Esophagus muscularis mucosa (tissue), 4 donors: ENCODE results near the gene ALG14. TPM values are rescaled to one million over a fixed set of nuclear protein-coding genes. Genes with fewer than 3 reads are reported as not detected.

Experiments used
- DNase-seq: peaks from one replicate; pipeline ENCODE4 v3.0.0-alpha.2; 2017; ENCODE audit errors: extremely low spot score
- H3K27ac ChIP-seq, 4 donors: fragments of 200-600 bp; sonication (generic); replicated peaks in 1 of 4; 1 replicate in 3 of 4; 2 replicates in 1 of 4; pipeline ENCODE4 v1.5.1; 2016 to 2019; ENCODE audit warnings: mild to moderate bottlenecking in 1 of 4
- H3K27me3 ChIP-seq, 4 donors: fragments of 200-600 bp; sonication (generic); one replicate each; pipeline versions ENCODE4 v1.5.1 to v1.6.0; 2016 to 2019
- H3K36me3 ChIP-seq, 4 donors: fragments of 200-600 bp; sonication (generic); one replicate each; pipeline ENCODE4 v1.5.1; 2016 to 2019
- H3K4me1 ChIP-seq, 4 donors: fragments of 200-600 bp; sonication (generic); one replicate each; pipeline ENCODE4 v1.5.1; 2016 to 2019
- H3K4me3 ChIP-seq, 4 donors: fragments of 200-600 bp; sonication (generic); 1 replicate in 2 of 4; 2 replicates in 2 of 4; pipeline ENCODE4 v1.5.1; 2016 to 2019; ENCODE audit warnings: mild to moderate bottlenecking in 4 of 4, moderate library complexity in 1 of 4
- H3K9me3 ChIP-seq, 4 donors: fragments of 200-600 bp; sonication (generic); 1 replicate in 3 of 4; 2 replicates in 1 of 4; pipeline ENCODE4 v1.5.1; 2016 to 2019
- EP300 ChIP-seq: sonication (generic); formaldehyde crosslinking; IDR thresholded peaks from one replicate; pipeline ENCODE4 v1.6.1; 2017; ENCODE audit warnings: antibody characterized with exemption
- POLR2A ChIP-seq: fragments of 450-650 bp; IDR thresholded peaks from one replicate; pipeline ENCODE4 v1.6.1; 2017; ENCODE audit warnings: antibody characterized with exemption, moderate library complexity, mild to moderate bottlenecking, low read depth
- POLR2AphosphoS5 ChIP-seq, 2 donors: sonication (generic); formaldehyde crosslinking; IDR thresholded peaks; one replicate each; pipeline ENCODE4 v1.6.1; 2017; ENCODE audit warnings: antibody characterized with exemption in 2 of 2
- WGBS: methylation state at CpG from one replicate; pipeline ENCODE4 v1.1.5; 2018; 5-methylcytosine and 5-hydroxymethylcytosine counted together
- intact Hi-C: fragments of 100-400 bp; cut with DNase I; formaldehyde crosslinking; loops from one replicate; pipeline ENCODE4 v1.15.1; 2023
- total RNA-seq, 4 donors: library from RNA; depleted of rRNA; stranded (reverse); fragments of >200 nt; gene quantifications; one replicate each; pipeline versions ENCODE4 v1.1.0 to v1.2.1, GENCODE V29; 2016
- TF ChIP-seq, protein P1 (sequence below), 3 experiments: fragments of 200-600 bp in 2 of 3; fragments of 450-650 bp in 1 of 3; sonication (generic) in 2 of 3; IDR thresholded peaks; one replicate each; pipeline ENCODE4 v1.5.1; 2017 to 2019; ENCODE audit warnings: antibody characterized with exemption in 3 of 3, mild to moderate bottlenecking in 2 of 3, moderate library complexity in 1 of 3

ALG14 gene
- total RNA-seq, 4 donors from 2014 or later: 0.52 to 0.83 (median 0.74) TPM

DNA sequence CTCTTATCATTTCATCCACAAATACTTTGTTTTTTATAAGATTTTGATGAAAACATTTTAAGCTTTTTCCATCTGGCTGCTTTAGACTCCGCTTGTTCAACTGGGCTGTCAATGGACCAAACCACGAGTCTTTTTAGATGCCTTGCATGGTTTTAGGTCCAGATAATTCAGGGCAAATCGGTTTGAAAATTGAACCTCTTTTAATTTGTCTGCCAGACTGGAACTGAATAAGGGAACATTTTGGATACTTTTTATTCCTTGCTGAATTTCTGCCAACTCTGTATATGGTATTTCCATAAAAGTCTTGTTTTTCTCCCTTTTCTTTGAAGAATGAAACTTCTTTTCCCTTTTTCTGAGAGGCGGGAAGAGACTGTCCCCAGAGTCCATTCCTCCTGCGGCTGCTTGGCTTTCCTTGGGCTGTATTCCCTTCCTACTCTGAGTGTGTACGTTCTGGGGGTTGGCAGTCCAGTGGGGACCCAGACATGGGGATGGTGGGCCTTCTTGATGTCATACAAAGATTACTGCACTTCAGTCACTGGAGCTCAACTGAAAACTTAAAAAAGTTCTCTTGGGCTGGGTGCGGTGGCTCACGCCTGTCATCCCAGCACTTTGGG lies 99.3 kb downstream of the ALG14 start:
- TF ChIP-seq POLR2A (no peak), POLR2AphosphoS5 (IDR thresholded peaks at IDR 0.05) (no peak), EP300 (no peak)
- TF ChIP-seq, protein P1, sequence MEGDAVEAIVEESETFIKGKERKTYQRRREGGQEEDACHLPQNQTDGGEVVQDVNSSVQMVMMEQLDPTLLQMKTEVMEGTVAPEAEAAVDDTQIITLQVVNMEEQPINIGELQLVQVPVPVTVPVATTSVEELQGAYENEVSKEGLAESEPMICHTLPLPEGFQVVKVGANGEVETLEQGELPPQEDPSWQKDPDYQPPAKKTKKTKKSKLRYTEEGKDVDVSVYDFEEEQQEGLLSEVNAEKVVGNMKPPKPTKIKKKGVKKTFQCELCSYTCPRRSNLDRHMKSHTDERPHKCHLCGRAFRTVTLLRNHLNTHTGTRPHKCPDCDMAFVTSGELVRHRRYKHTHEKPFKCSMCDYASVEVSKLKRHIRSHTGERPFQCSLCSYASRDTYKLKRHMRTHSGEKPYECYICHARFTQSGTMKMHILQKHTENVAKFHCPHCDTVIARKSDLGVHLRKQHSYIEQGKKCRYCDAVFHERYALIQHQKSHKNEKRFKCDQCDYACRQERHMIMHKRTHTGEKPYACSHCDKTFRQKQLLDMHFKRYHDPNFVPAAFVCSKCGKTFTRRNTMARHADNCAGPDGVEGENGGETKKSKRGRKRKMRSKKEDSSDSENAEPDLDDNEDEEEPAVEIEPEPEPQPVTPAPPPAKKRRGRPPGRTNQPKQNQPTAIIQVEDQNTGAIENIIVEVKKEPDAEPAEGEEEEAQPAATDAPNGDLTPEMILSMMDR (IDR thresholded peaks at IDR 0.05): no peak
- no peak overlapping the region for H3K4me3 ChIP-seq
- 75% methylated on average over 8 of the region's 8 CpGs for WGBS

DNA sequence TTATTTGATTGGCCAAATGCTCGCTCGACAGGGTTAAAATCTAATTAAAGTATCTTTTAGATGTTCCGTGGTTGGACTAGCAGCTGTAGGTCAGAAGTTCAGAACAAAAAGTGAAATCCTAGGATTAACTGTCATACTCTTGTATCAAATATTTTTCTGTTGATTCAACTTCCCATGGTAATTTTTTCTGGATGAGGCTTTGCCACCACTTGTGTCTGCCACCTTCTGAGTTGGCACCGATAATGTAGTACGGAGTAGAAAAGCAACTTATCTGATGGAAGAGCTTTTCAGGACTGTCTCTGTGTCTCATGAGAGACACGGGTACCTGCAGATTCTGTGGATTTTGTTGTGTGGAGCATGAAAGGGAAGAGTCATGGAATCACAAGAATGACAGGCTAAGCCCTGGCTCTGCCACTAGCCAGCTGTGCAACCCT lies 101.2 kb downstream of the ALG14 start:
- WGBS: 68% methylated on average over 6 of the region's 6 CpGs
- Histone ChIP-seq H3K4me3 (no peak overlapping the region), H3K9me3 (no peaks in the 10 kb centered on the region), H3K4me1 (peaks cover 0 to 24% (median 20%) of the 10 kb centered on the region in 4 donors), H3K27ac (peak overlapping the region in 3 of 4 donors; percentile 5 to 42 (median 24)), H3K27me3 (no peaks in the 10 kb centered on the region), H3K36me3 (no peaks in the 10 kb centered on the region)
- TF ChIP-seq EP300 (no peak), POLR2AphosphoS5 (IDR thresholded peaks at IDR 0.05) (no peak), POLR2A (no peak)
- TF ChIP-seq, protein P1 (IDR thresholded peaks at IDR 0.05): no peak
- DNase-seq: no peak
- intact Hi-C loops: no loop called here

More for the DNA sequence above, 99.3 kb downstream of the ALG14 start:
- H3K36me3 ChIP-seq: no peaks in the 10 kb centered on the region
- H3K27me3 ChIP-seq: no peaks in the 10 kb centered on the region
- peak overlapping the region; percentile 44 to 58 (median 49) for H3K27ac ChIP-seq
- H3K4me1 ChIP-seq: peaks cover 0 to 24% (median 20%) of the 10 kb centered on the region in 4 donors
- intact Hi-C loops: no loop called here
- no peak for DNase-seq
- H3K9me3 ChIP-seq: no peaks in the 10 kb centered on the region

DNA sequence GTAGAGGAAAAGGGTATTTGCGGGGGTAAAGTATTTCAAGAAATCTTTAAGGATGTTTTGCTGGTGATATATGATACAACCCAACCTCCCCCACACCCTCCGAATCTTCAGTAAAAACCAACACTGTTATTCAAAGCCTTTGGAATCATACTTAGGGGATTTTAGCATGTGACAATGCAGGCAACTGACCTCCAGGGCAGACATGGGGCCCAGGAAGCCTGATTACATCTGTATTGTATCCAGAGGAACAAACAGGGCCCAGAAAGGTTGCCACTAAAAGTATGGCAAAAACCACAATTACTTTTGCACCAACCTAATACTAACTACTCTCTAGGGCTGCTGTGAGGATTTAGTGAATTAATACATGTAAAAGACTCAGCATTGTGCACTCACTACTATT lies 102.0 kb downstream of the ALG14 start:
- no peak for TF ChIP-seq POLR2A
- Histone ChIP-seq H3K4me1 (peaks cover 0 to 24% (median 20%) of the 10 kb centered on the region in 4 donors), H3K9me3 (no peaks in the 10 kb centered on the region), H3K27me3 (no peaks in the 10 kb centered on the region), H3K27ac (peak overlapping the region in 3 of 4 donors; percentile 11 to 35 (median 24)), H3K36me3 (no peaks in the 10 kb centered on the region), H3K4me3 (no peak overlapping the region)
- intact Hi-C loops: no loop called here
- WGBS: 85% methylated on average over 2 of the region's 2 CpGs
- no peak for DNase-seq

DNA sequence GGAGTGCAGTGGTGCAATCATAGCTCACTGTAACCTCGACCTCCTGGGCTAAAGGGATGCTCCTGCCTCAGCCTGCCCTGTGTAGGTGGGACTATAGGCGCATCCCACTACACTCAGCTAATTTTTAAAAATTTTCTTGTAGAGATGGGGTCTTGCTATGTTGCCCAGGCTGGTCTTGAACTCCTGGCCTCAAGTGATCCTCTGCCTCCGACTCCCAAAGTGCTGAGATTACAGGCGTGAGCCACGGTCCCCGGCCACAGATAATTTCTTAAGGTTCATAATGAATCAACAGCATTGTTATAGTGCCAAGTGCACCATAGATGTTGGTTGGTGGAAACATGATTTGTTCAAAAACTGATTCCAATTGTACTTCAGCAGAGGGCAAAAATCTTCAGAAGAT lies 103.6 kb downstream of the ALG14 start:
- DNase-seq: no peak
- 98% methylated on average over 5 of the region's 6 CpGs for WGBS
- no peak overlapping the region for H3K27ac ChIP-seq
- intact Hi-C loops: no loop called here
- no peak for TF ChIP-seq POLR2AphosphoS5 (IDR thresholded peaks at IDR 0.05)
- no peak for TF ChIP-seq POLR2A
- TF ChIP-seq, protein P1 (IDR thresholded peaks at IDR 0.05): no peak
- TF ChIP-seq EP300: no peak
- H3K4me3 ChIP-seq: no peak overlapping the region
- H3K4me1 ChIP-seq: peaks cover 0 to 24% (median 18%) of the 10 kb centered on the region in 4 donors
- no peaks in the 10 kb centered on the region for H3K27me3 ChIP-seq
- H3K36me3 ChIP-seq: no peaks in the 10 kb centered on the region
- H3K9me3 ChIP-seq: no peaks in the 10 kb centered on the region

DNA sequence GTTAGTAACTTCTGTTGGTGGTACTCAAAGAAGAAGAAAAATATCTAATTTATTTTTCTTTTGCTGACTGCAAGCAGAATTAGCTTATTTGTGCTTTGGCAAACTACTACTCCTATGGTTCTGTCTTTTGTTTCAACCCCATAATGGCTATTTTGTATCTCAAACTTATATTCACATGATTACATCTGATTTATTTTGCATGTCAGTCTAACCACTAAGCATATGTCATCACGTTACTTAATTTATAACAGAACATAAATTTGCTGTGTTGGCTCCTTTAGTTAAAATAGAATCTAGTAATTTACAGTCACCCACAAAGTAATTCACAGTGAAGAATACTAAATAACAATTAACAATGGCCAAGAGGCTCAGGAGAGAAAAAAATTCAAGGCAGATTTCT lies 106.7 kb downstream of the ALG14 start:
- H3K36me3 ChIP-seq: no peaks in the 10 kb centered on the region
- TF ChIP-seq, protein P1 (IDR thresholded peaks at IDR 0.05): no peak
- TF ChIP-seq POLR2AphosphoS5 (IDR thresholded peaks at IDR 0.05) (no peak), EP300 (no peak), POLR2A (no peak)
- H3K27ac ChIP-seq: no peak overlapping the region
- DNase-seq: no peak
- WGBS: 77% methylated on average over 1 of the region's 1 CpG
- no peaks in the 10 kb centered on the region for H3K9me3 ChIP-seq
- intact Hi-C loops: no loop called here
- H3K4me1 ChIP-seq: peaks cover 0 to 13% (median 10%) of the 10 kb centered on the region in 4 donors
- H3K4me3 ChIP-seq: no peak overlapping the region
- no peaks in the 10 kb centered on the region for H3K27me3 ChIP-seq
